ENCODE results near the gene HOXD8. TPM values are rescaled to one million over a fixed set of nuclear protein-coding genes. Genes with fewer than 3 reads are reported as not detected.

The HOXD8 gene
- polyA plus RNA-seq, 1 donor: 4.0 TPM

- H3K9me3 ChIP-seq (ENCODE audit: control insufficient read depth, low read depth, low read length): peaks cover 8% of the 10 kb centered on the region
- WGBS (ENCODE audit: insufficient coverage, low lambda C conversion rate): no CpG with 5 or more reads among the region's 43 CpGs
- peak overlapping the region; percentile 30 for H3K4me3 ChIP-seq (ENCODE audit: low read length)
- H3K36me3 ChIP-seq (ENCODE audit: control insufficient read depth, insufficient read depth, low read length): no peaks in the 10 kb centered on the region
- H3K4me1 ChIP-seq (ENCODE audit: control insufficient read depth, insufficient read depth, low read length): peaks cover 4% of the 10 kb centered on the region
- H3K27ac ChIP-seq (ENCODE audit: low read length): peak overlapping the region; percentile 14
- DNase-seq: peak in 1 of 2 donors; percentile 65
- H3K27me3 ChIP-seq (ENCODE audit: control insufficient read depth, insufficient read depth, low read length): peaks cover 97% of the 10 kb centered on the region
Measured at GRCh38 chr2:176157499-176158185, 28.1 kb downstream of the HOXD8 start.

- H3K27me3 ChIP-seq (ENCODE audit: control insufficient read depth, insufficient read depth, low read length): peaks cover 98% of the 10 kb centered on the region
- no peaks in the 10 kb centered on the region for H3K36me3 ChIP-seq (ENCODE audit: control insufficient read depth, insufficient read depth, low read length)
- H3K4me1 ChIP-seq (ENCODE audit: control insufficient read depth, insufficient read depth, low read length): peaks cover 6% of the 10 kb centered on the region
- no CpG with 5 or more reads among the region's 22 CpGs for WGBS (ENCODE audit: insufficient coverage, low lambda C conversion rate)
- peaks cover 11% of the 10 kb centered on the region for H3K9me3 ChIP-seq (ENCODE audit: control insufficient read depth, low read depth, low read length)
- peak overlapping the region; percentile 14 for H3K27ac ChIP-seq (ENCODE audit: low read length)
- peak overlapping the region; percentile 30 for H3K4me3 ChIP-seq (ENCODE audit: low read length)
- no peak for DNase-seq
Measured at GRCh38 chr2:176158186-176158591, 28.7 kb downstream of the HOXD8 start.

- no peak overlapping the region for H3K27ac ChIP-seq (ENCODE audit: low read length)
- no CpG with 5 or more reads among the region's 39 CpGs for WGBS (ENCODE audit: insufficient coverage, low lambda C conversion rate)
- no peaks in the 10 kb centered on the region for H3K36me3 ChIP-seq (ENCODE audit: control insufficient read depth, insufficient read depth, low read length)
- H3K4me3 ChIP-seq (ENCODE audit: low read length): no peak overlapping the region
- H3K9me3 ChIP-seq (ENCODE audit: control insufficient read depth, low read depth, low read length): peaks cover 11% of the 10 kb centered on the region
- peaks cover 100% of the 10 kb centered on the region for H3K27me3 ChIP-seq (ENCODE audit: control insufficient read depth, insufficient read depth, low read length)
- DNase-seq: no peak
- peaks cover 6% of the 10 kb centered on the region for H3K4me1 ChIP-seq (ENCODE audit: control insufficient read depth, insufficient read depth, low read length)
Measured at GRCh38 chr2:176158855-176159662, 29.6 kb downstream of the HOXD8 start.

GRCh38 chr2:176159663-176160250 is 30.3 kb downstream of the HOXD8 start:
- Histone ChIP-seq H3K9me3 (ENCODE audit: control insufficient read depth, low read depth, low read length) (peaks cover 15% of the 10 kb centered on the region), H3K4me3 (ENCODE audit: low read length) (no peak overlapping the region), H3K27ac (ENCODE audit: low read length) (peak overlapping the region; percentile 38), H3K27me3 (ENCODE audit: control insufficient read depth, insufficient read depth, low read length) (peaks cover 100% of the 10 kb centered on the region), H3K4me1 (ENCODE audit: control insufficient read depth, insufficient read depth, low read length) (peaks cover 8% of the 10 kb centered on the region), H3K36me3 (ENCODE audit: control insufficient read depth, insufficient read depth, low read length) (no peaks in the 10 kb centered on the region)
- no CpG with 5 or more reads among the region's 44 CpGs for WGBS (ENCODE audit: insufficient coverage, low lambda C conversion rate)
- DNase-seq: no peak

GRCh38 chr2:176160251-176160985 is 30.9 kb downstream of the HOXD8 start:
- Histone ChIP-seq H3K27ac (ENCODE audit: low read length) (peak overlapping the region; percentile 38), H3K27me3 (ENCODE audit: control insufficient read depth, insufficient read depth, low read length) (peaks cover 100% of the 10 kb centered on the region), H3K36me3 (ENCODE audit: control insufficient read depth, insufficient read depth, low read length) (no peaks in the 10 kb centered on the region), H3K4me3 (ENCODE audit: low read length) (peak overlapping the region; percentile 13), H3K4me1 (ENCODE audit: control insufficient read depth, insufficient read depth, low read length) (peaks cover 10% of the 10 kb centered on the region), H3K9me3 (ENCODE audit: control insufficient read depth, low read depth, low read length) (peaks cover 20% of the 10 kb centered on the region)
- 47% methylated on average over 10 of the region's 50 CpGs for WGBS (ENCODE audit: insufficient coverage, low lambda C conversion rate)
- no peak for DNase-seq

GRCh38 chr2:176160986-176161824 is 31.7 kb downstream of the HOXD8 start:
- H3K4me1 ChIP-seq (ENCODE audit: control insufficient read depth, insufficient read depth, low read length): peaks cover 10% of the 10 kb centered on the region
- DNase-seq: no peak
- H3K27me3 ChIP-seq (ENCODE audit: control insufficient read depth, insufficient read depth, low read length): peaks cover 100% of the 10 kb centered on the region
- WGBS (ENCODE audit: insufficient coverage, low lambda C conversion rate): no CpG with 5 or more reads among the region's 22 CpGs
- peak overlapping the region; percentile 40 for H3K27ac ChIP-seq (ENCODE audit: low read length)
- peaks cover 20% of the 10 kb centered on the region for H3K9me3 ChIP-seq (ENCODE audit: control insufficient read depth, low read depth, low read length)
- peak overlapping the region; percentile 4 for H3K4me3 ChIP-seq (ENCODE audit: low read length)
- no peaks in the 10 kb centered on the region for H3K36me3 ChIP-seq (ENCODE audit: control insufficient read depth, insufficient read depth, low read length)

DNA sequence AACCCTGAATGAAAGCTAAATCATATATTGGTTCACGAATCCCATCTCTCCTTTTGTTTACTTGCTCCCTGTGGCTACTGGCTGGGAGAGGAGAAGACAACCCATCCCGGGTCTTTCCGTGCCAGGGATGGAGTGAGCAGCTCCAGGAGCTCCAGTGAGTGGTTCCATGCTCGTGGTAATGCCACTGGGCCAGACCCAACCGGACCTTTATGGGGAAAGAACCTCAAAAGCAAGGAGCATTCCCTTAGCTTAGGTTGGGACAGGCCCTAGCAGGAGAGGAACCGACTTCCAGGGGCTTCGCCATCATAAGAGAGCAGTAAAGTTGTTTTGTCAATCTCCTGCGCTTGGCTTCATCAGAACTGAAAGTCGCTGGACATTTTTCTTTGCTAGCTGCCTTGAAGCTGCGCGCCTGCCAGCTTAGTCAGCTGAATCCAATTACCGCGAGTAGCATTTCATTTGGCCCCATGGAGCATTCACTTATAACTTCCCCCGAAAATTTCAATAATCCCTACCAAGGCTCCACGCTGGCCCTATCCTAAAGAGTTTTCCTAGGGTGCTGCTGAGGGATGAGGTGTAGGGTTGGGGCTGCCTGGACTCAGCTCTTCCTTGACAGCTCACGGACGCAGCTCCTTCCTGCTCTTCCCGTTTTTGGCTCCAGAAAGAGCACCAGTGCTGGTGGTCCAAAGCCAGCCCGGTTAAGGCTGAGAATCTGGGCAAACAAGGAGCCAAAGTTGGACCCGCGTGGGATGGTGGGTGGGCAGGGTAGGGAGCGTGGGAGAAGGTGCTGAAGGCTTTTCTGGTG is 32.5 kb downstream of the HOXD8 start:
- peaks cover 98% of the 10 kb centered on the region for H3K27me3 ChIP-seq (ENCODE audit: control insufficient read depth, insufficient read depth, low read length)
- H3K4me3 ChIP-seq (ENCODE audit: low read length): no peak overlapping the region
- no peak for DNase-seq
- no CpG with 5 or more reads among the region's 22 CpGs for WGBS (ENCODE audit: insufficient coverage, low lambda C conversion rate)
- peaks cover 20% of the 10 kb centered on the region for H3K9me3 ChIP-seq (ENCODE audit: control insufficient read depth, low read depth, low read length)
- H3K4me1 ChIP-seq (ENCODE audit: control insufficient read depth, insufficient read depth, low read length): peaks cover 10% of the 10 kb centered on the region
- no peaks in the 10 kb centered on the region for H3K36me3 ChIP-seq (ENCODE audit: control insufficient read depth, insufficient read depth, low read length)
- H3K27ac ChIP-seq (ENCODE audit: low read length): peak overlapping the region; percentile 40

- H3K27me3 ChIP-seq (ENCODE audit: control insufficient read depth, insufficient read depth, low read length): peaks cover 97% of the 10 kb centered on the region
Measured at GRCh38 chr2:176162911-176163671, 33.6 kb downstream of the HOXD8 start.

More at GRCh38 chr2:176162911-176163671, 33.6 kb downstream of the HOXD8 start:
- no peaks in the 10 kb centered on the region for H3K36me3 ChIP-seq (ENCODE audit: control insufficient read depth, insufficient read depth, low read length)
- peaks cover 20% of the 10 kb centered on the region for H3K9me3 ChIP-seq (ENCODE audit: control insufficient read depth, low read depth, low read length)
- peak in 1 of 2 donors; percentile 58 for DNase-seq
- WGBS (ENCODE audit: insufficient coverage, low lambda C conversion rate): no CpG with 5 or more reads among the region's 29 CpGs
- peak overlapping the region; percentile 39 for H3K27ac ChIP-seq (ENCODE audit: low read length)
- H3K4me1 ChIP-seq (ENCODE audit: control insufficient read depth, insufficient read depth, low read length): peaks cover 10% of the 10 kb centered on the region
- peak overlapping the region; percentile 16 for H3K4me3 ChIP-seq (ENCODE audit: low read length)
